Measurements from ENCODE around the gene DVL2.
"Not testable (repeated sequence)": the region's sequence is repeated elsewhere in the genome, so short reads cannot be mapped to it uniquely, and the experiment has no call there.

Gene DVL2

DNA sequence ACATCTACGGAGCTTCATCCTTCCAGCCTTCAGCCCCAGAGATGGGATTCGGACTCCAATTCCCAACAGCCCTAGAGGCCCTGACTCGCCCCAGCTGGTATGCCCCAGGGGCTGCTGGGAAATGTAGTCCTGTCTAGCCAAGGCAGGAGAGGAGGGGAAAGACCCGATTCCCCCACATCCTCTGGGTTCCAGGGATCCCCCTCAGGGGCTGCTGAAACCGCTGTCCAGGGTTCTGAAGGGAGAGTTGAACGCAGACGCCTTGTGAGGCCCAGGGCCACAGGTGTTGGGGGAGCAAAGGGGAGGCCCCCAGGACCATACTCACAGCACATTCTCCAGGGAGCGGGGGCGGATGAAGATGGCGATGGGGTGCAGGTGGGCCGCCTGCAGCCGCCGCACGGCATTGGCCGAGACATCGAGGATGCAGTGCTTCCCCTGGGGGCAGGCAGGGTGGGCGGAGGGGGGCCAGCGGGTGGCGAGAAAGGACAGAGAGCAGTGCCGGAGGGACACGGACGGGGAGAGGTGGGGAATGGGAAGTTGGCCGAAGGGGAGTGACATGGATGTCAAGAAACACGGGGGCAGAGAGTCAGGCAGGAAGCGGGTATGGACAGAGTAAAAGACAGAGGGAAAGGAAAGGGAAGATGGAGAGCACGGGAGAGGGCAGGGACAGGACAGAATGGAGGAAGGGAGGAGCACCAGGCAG lies 42.6 kb downstream of the DVL2 start:
- no peak for DNase-seq

DNA sequence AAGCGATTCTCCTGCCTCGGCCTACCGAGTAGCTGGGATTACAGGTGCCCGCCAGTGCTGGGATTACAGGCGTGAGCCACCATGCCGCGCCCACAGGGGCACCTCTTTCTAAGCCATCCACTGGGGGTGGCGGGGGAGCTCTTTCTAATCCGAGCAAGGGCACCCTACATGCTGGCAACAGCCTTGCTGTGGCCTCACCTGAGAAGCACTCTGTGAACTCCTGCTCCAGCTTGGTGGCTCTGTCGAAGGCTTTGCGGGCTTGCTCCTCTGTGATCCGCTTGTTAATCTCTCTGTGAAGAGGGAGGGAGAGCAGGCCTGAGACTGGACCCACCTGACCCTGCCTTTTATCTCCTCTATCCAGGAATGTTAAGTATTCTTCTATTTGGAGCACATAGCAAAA lies 43.2 kb downstream of the DVL2 start:
- DNase-seq: no peak

DNA sequence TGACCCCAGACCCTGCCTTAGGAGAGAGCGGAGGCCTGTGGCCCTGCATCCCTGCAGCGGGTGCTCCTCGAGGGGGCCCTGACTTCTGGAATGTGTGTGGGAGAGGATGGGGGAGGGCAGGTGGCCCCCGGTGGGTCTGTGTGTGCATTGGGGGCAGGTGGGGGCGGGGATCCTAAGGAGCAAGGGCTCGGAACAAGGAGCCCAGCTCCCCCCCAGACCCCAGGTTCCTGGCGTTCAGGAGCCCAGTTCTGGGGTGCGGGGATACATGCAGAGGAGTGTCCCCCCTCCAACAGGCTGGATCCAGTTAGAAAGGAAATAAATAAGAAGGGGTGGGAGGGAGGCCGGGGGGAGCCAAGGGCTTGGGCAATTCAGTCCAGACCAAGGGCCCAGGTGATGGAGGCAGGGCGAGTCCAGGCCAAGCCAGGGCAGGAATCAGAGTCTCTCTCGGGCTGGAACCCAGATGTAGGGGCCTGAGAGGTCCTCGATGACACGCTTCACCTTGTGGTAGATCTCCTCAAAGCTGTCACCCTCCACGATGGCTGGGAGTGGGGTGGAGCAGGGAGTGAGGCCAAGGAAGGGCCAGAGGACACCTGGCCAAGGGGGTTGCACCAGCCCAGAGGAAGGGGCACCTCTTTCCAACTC lies 43.9 kb downstream of the DVL2 start:
- DNase-seq: no peak

DNA sequence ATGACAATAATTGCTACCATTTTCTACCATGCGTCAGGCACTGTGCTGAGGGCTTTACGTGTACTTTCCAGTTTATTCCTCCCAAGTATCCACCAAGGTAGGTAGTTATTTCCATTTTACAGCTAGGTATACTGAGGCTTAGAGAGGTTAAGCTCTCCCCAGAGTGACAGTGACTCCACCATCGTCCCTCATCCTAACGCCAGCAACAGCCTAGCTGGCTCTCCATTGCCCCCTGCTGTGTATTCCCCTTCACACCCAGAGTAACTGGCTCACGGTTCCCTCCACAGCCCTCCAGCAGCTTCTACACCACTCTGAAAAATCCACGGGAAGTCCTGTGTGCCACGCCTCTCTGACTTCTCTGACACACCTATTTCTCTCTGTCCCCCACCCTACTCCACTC lies 48.1 kb downstream of the DVL2 start:
- no peak for DNase-seq

DNA sequence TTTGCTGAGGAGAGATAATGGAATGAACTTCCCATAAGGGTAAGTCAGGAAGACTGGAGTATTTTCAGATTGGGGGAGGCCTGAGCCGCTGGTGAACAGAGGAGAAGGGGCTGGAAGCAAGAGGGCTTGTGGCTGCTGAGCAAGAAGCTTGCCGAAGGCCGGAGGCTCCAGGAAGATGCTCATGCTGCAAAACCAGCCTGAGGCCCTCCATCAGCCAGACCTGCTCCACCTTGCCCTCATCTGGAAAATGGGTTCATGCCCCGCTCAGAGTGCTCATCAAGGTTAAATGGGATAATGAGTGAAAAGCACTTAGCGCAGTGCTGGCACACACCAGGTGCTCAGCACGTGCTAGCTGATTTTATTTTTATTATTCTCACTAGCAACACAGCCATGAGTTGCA lies 49.7 kb downstream of the DVL2 start:
- no peak for DNase-seq

DNA sequence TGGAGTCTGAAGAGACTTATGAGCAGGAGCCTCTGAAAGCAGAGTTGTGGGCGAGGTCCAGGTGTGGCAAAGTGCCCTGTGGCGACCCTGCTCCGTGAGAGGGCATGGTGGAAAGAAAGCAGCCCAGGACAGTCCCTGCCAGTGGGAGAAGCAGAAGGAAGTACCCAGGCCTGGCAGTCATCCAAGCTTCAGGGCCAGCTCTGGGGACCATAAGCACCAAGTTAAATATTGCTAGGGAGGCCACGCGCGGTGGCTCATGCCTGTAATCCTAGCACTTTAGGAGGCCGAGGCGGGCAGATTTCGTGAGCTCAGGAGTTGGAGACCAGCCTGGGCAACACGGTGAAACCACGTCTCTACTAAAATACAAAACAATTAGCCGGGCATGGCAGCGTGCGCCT lies 50.2 kb downstream of the DVL2 start:
- no peak for DNase-seq

DNA sequence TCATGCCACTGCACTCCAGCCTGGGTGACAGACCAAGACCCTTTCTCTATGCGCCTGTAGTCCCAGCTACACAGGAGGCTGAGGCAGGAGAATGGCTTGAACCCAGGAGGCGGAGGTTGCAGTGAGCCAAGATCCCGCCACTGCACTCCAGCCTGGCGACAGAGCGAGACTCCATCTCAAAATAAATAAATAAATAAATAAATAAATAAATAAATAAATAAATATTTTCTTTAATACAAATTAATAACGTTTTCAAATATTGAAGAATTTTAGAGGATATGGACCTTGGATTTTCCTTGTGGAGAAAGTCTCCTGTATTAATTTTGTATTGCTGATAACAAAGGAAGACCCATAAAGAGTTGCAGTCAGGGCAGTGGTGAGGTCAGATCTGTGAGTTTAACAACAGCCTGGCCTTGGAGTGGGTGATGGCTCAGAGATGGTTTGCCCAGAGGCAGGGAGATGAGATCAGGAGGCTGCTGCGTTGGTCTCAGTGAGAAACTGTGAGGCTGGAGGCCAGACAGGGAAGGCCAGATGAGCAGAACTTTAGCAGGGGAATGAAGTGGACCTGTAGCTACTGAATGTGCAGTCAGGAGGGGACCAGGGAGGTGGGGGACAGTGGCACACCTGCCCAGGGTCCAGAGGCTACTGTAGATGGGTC lies 50.8 kb downstream of the DVL2 start:
- DNase-seq: no peak

DNA sequence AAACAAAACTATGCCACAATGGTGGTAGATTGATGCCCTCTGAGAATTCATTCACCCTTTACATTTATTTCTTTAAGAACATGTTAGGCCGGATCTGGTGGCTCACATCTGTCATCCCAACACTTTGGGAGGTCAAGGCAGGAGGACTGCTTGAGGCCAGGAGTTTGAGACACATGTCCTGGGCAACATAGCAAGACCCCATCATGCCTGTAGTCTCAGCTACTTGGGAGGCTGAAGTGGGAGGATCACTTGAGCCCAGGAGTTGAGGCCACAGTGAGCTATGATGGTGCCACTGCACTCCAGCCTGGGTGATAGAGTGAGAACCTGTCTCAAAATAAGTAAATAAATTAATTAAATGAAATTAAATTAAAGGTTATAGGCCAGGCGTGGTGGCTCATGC lies 52.2 kb downstream of the DVL2 start:
- DNase-seq: not testable (repeated sequence)

DNA sequence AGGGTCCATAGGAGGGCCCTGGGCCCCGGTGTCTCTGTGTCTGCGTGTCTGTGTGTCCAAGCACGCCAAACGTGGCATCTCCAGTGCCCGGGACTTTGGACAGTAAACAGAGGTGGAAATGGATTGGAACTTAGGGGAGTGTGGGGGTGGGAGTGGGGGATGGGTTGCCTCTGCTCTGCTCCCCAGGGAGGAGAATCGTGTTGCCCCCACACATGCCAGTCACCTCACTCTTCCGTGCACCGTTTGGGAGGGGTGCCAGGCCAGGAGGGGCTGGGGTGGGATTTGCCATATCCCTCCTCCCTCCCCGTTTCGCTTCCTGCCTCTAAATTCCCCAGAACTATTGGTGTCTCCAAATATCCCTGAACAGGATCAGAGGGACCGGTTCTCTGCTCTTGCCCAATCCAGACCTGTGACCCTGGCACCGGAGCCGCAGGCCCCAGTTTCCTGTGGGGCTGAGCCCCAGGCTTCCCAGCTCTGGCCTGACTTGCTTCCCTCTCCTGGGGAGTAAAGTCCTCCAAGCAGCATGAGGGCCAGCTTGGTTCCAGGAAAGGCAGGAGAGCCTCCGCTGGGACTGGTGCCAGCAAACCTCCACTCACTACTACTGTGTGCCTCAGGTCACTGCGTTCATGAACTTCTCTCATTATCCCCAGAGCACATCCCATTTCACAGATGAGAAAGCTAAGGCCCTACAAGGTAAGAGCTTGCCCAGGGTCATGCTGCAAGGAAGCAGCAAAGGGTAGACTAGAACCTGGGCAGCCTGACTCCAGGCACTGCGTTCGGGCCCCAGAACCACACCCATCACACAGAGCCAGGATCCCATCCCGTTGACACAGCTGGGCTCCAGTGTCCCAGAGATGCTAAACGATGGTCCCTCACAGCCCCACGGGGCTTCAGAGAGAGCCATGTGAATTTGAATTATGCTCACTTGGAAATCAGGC lies 54.7 kb downstream of the DVL2 start, which contains the start of gene ASGR1:
Gene ASGR1 (minus strand): TSS at position 54 of the 938 bp plus-strand sequence. CDS start 807 bp downstream, outside the sequence.
- DNase-seq: no peak

DNA sequence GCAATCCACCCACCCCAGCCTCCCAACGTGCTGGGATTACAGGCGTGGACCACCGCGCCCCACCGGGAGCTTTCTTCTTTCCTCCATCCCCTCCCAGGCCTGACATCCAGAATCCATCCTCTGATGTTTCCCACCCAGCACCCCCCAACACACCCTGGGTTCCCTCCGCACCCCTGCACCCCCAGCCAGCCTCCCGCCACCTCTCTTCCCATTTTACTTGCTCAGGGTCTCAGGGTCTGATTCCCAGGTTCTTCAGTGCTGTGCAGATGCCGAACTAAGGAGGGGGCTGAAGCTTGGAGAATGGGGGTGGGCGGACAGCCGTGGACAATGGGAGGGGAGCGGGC lies 55.4 kb downstream of the DVL2 start:
- no peak for DNase-seq

DNA sequence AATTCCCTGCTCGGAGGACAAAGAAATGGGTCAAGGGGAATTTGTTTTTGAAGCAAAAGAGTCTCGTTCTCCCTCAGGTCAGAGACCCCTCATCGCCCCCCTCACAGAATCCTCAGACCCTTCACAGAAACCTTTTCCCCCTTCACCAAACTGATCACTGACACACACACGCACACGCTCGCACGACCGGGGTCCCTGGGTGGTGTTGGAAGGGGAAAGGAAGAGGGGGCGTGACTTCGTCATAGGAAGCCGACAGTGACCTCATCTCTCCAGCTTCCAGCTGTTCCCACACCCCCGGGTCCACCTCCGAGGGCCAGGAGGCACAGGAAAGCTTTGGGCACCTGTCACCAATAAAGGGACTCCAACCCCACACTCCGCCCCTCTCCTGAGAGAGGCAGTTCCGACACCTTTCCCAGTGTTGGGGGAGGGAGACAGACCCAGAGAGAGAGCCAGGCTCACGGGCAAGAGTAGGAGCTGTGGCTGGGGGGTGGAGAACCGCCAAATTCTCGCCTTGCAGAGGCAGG lies 56.3 kb downstream of the DVL2 start:
- no peak for DNase-seq

DNA sequence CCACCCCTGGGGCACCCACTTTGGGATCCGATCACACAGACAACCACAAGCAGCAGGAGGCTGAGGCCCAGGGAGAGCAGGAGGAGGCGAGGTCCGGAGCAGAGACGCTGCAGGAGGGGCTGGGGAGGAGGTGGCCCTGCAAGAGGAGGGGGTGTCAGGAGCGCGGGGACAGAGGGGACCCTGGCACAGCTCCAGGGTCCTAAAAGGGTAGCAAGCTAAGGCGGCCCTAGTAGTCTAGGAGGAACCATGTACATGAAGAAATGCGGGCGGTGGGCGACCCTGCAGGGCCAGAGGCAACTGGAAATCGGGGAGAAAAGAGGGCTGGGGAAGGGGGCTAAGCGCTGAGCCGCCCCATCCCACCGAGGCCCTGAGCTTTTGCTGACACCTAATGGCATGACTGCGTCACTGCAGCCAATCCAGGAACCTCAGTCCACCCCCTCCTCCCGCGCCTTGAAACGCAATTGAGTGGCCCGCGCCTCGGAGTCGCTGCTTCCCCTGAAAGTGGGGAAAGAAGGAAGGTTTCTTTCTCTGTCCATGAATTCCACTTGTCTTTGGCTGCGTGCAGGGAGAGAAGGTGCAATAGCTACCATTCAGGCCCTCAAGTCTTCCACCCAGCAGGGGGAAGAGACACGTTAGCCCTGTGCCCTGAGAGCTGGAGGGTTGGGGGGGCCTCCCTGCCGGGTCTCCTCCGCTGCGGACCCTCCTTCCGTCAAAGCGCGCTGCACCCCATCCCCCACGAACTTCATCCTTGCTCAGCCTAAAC lies 56.9 kb downstream of the DVL2 start:
- peak; percentile 75 for DNase-seq

DNA sequence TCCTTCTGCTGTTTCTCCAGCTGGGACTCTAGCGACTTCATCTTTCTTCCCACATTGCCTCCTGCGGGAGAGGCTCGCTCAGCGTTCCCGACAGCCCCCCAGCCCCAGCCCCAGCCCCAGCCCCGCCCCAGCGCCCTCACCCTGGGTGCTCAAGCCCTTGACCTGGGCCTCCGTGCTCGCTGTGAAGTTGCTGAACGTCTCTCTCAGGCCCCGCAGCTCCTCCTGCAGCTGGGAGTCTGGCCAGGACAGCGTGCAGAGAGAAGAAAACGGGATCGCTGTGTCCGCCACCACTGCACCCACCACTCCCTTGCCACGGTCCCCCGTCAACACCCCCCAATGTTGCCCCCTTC lies 57.5 kb downstream of the DVL2 start:
- DNase-seq: no peak

DNA sequence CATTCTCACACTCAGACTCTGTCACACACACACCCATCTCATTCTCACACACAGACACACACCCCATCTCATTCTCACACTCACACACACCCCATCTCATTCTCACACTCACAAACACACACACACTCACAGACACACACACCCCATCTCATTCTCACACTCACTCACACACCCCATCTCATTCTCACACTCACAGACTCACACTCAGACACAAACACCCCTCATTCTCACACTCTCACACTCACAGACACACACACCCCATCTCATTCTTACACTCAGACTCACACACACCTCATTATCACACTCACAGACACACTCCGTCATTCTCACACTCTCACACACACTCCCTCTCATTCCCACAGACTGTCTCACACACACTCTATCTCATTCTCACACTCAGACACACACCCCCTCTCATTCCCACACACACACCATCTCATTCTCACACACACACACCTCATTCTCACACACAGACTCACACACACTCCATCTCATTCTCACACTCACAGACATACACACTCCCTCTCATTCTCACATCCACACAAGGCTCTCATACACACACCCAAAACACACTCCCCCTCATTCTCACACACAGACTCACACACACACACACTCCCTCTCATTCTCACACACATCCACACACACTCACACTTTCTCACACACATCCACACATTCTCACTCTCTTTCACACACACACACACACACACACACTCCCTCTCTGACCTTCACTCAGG lies 58.0 kb downstream of the DVL2 start:
- DNase-seq: no peak

Measured in NCI-H1436 (cell line).